Kidney (tissue), 14 donors: ENCODE results near the gene SOX15. TPM values are rescaled to one million over a fixed set of nuclear protein-coding genes. Genes with fewer than 3 reads are reported as not detected.

Experiments
- DNase-seq, 5 donors: peaks; one replicate each; pipeline ENCODE4 v3.0.0-alpha.2; 2013 to 2020
- FAIRE-seq: peaks from 2 replicates; lab custom pipeline; 2012; peaks lifted over from hg19 to GRCh38; lab: Jason Lieb, UNC
- H3K27ac ChIP-seq, 2 donors: one replicate each; pipeline ENCODE4 v1.7.0; 2013; ENCODE audit warnings: low read depth in 2 of 2, low read length in 2 of 2, inconsistent platforms in 1 of 2
- H3K27me3 ChIP-seq: one replicate; pipeline ENCODE4 v1.7.1; 2013; ENCODE audit warnings: low read length, inconsistent platforms; ENCODE audit not compliant: control insufficient read depth, insufficient read depth
- H3K36me3 ChIP-seq, 3 donors: one replicate each; pipeline versions ENCODE4 v1.7.0 to v1.7.1; 2013; ENCODE audit warnings: low read length in 3 of 3, control low read depth in 1 of 3, inconsistent platforms in 1 of 3; ENCODE audit not compliant: insufficient read depth in 3 of 3, control insufficient read depth in 2 of 3
- H3K4me1 ChIP-seq, 3 donors: one replicate each; pipeline versions ENCODE4 v1.7.0 to v1.7.1; 2013; ENCODE audit warnings: low read length in 3 of 3, inconsistent platforms in 1 of 3, low read depth in 1 of 3; ENCODE audit not compliant: control insufficient read depth in 2 of 3, insufficient read depth in 2 of 3
- H3K4me3 ChIP-seq, 3 donors: one replicate each; pipeline versions ENCODE4 v1.7.0 to v1.8.1; 2013; ENCODE audit warnings: low read length in 3 of 3, control low read depth in 1 of 3, inconsistent platforms in 1 of 3
- H3K9ac ChIP-seq, 3 donors: one replicate each; pipeline versions ENCODE4 v1.7.0 to v1.7.1; 2013; ENCODE audit warnings: low read length in 3 of 3, control low read depth in 1 of 3, inconsistent platforms in 1 of 3
- H3K9me3 ChIP-seq, 3 donors: one replicate each; pipeline versions ENCODE4 v1.7.0 to v1.7.1; 2013; ENCODE audit warnings: low read length in 3 of 3, control low read depth in 1 of 3, inconsistent platforms in 1 of 3; ENCODE audit not compliant: control insufficient read depth in 2 of 3, insufficient read depth in 1 of 3
- intact Hi-C: fragments of 100-400 bp; cut with DNase I; formaldehyde crosslinking; loops from one replicate; pipeline ENCODE4 v1.11.1; 2022
- polyA plus RNA-seq: library from polyadenylated mRNA; stranded (reverse); fragments of 350-450 nt; fragmentation: Illumina TruSeq; extraction: RNeasy Lipid Tissue Mini Kit (QIAGEN cat#74804); gene quantifications from one replicate; pipeline ENCODE4 v1.2.3, GENCODE V29; 2014; ENCODE audit warnings: low read depth, low replicate concordance; ENCODE audit not compliant: insufficient read depth
- total RNA-seq: library from RNA; stranded (reverse); fragmentation: NEBNext Ultra II Directional; extraction: Animal tissue kit (Norgen Biotek cat#: 25700); gene quantifications from one replicate; pipeline ENCODE4 v1.2.1, GENCODE V29; 2021
- TF ChIP-seq, protein P1 (sequence below): IDR thresholded peaks from 3 replicates; pipeline ENCODE4 v1.5.1; 2012; ENCODE audit warnings: mild to moderate bottlenecking, moderate library complexity, borderline replicate concordance; ENCODE audit not compliant: insufficient read depth; ENCODE audit errors: extremely low read depth
- donor health status: control.
- donor health status: control.
- donor health status: control.
- donor health status: control.
- donor health status: control.
- donor health status: DM: yes; HTN: yes; CAD: no.
- donor health status: Normal renal cell carcinoma (clear cell type).

Gene SOX15
- total and polyA plus RNA-seq, 2 donors from 2014 or later = 0.80 to 0.88 TPM

DNA sequence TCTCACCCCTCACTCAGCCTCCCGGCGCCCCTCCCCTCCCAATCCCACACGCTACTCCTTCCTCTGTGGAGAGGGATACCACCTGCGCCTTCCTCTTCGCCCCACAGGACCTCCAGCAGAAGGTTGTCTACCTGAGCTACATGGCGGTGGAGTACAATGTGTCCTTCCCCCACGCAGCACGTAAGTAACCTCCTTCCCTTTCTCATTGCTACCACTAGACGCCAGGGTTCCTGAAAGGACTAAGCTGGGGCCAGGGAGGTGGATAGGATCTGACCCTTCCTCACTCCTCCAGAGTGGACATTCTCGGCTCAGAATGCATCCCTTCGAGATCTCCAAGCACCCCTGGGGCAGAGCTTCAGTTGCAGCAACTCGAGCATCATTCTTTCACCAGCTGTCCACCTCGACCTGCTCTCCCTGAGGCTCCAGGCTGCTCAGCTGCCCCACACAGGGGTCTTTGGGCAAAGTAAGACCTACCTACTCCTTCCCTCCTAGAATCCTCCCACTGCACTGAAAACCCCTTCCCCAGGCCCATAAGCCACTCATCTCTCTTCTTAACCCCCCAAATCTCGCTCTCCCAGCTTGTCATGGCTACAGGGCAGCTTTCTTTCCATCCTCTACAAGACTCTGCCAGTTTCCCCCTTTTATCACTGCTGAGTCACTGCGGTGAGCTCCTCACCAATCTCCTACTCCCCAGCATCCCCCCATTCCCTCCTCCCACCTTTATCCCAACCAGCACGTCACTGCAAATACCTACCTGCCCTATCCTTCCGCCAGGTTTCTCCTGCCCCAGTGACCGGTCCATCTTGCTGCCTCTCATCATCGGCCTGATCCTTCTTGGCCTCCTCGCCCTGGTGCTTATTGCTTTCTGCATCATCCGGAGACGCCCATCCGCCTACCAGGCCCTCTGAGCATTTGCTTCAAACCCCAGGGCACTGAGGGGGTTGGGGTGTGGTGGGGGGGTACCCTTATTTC lies 9.0 kb downstream of the SOX15 start:
- H3K4me1 ChIP-seq = peaks cover 0 to 40% (median 39%) of the 10 kb centered on the region in 3 donors

DNA sequence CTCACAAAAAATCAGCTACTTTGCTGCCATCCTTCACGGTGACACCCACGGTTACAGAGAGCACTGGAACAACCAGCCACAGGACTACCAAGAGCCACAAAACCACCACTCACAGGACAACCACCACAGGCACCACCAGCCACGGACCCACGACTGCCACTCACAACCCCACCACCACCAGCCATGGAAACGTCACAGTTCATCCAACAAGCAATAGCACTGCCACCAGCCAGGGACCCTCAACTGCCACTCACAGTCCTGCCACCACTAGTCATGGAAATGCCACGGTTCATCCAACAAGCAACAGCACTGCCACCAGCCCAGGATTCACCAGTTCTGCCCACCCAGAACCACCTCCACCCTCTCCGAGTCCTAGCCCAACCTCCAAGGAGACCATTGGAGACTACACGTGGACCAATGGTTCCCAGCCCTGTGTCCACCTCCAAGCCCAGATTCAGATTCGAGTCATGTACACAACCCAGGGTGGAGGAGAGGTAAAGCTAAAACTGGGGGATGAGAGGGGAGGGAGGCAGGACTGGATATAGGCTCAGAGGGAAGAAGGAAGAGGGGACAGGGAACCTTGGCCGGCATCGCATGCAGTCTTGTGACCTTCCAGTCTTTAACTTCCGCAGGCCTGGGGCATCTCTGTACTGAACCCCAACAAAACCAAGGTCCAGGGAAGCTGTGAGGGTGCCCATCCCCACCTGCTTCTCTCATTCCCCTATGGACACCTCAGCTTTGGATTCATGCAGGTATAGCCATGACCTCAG lies 9.9 kb downstream of the SOX15 start:
- peak in 1 of 5 donors; percentile 70 for DNase-seq
- H3K36me3 ChIP-seq = peaks cover 22 to 41% (median 30%) of the 10 kb centered on the region in 3 donors
- peak overlapping the region in 1 of 3 donors; percentile 56 for H3K9ac ChIP-seq
- H3K4me1 ChIP-seq = peaks cover 2 to 45% (median 41%) of the 10 kb centered on the region in 3 donors
- H3K4me3 ChIP-seq = peak overlapping the region in 2 of 3 donors; percentile 22 to 56
- intact Hi-C loops = no loop called here
- peak overlapping the region; percentile 86 to 91 for H3K27ac ChIP-seq
- H3K9me3 ChIP-seq = no peaks in the 10 kb centered on the region
- no peak for FAIRE-seq
- H3K27me3 ChIP-seq = no peaks in the 10 kb centered on the region
- TF ChIP-seq, protein P1, sequence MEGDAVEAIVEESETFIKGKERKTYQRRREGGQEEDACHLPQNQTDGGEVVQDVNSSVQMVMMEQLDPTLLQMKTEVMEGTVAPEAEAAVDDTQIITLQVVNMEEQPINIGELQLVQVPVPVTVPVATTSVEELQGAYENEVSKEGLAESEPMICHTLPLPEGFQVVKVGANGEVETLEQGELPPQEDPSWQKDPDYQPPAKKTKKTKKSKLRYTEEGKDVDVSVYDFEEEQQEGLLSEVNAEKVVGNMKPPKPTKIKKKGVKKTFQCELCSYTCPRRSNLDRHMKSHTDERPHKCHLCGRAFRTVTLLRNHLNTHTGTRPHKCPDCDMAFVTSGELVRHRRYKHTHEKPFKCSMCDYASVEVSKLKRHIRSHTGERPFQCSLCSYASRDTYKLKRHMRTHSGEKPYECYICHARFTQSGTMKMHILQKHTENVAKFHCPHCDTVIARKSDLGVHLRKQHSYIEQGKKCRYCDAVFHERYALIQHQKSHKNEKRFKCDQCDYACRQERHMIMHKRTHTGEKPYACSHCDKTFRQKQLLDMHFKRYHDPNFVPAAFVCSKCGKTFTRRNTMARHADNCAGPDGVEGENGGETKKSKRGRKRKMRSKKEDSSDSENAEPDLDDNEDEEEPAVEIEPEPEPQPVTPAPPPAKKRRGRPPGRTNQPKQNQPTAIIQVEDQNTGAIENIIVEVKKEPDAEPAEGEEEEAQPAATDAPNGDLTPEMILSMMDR = no peak

More for the DNA sequence above, 9.0 kb downstream of the SOX15 start:
- Histone ChIP-seq H3K9ac (peak overlapping the region in 1 of 3 donors; percentile 56), H3K4me3 (peak overlapping the region in 1 of 3 donors; percentile 56), H3K27ac (peak overlapping the region in 1 of 2 donors; percentile 20), H3K9me3 (no peaks in the 10 kb centered on the region), H3K27me3 (no peaks in the 10 kb centered on the region), H3K36me3 (peaks cover 14 to 32% (median 22%) of the 10 kb centered on the region in 3 donors)
- no peak for FAIRE-seq
- intact Hi-C loops = no loop called here
- peak in 1 of 5 donors; percentile 63 for DNase-seq
- TF ChIP-seq, protein P1 = no peak

DNA sequence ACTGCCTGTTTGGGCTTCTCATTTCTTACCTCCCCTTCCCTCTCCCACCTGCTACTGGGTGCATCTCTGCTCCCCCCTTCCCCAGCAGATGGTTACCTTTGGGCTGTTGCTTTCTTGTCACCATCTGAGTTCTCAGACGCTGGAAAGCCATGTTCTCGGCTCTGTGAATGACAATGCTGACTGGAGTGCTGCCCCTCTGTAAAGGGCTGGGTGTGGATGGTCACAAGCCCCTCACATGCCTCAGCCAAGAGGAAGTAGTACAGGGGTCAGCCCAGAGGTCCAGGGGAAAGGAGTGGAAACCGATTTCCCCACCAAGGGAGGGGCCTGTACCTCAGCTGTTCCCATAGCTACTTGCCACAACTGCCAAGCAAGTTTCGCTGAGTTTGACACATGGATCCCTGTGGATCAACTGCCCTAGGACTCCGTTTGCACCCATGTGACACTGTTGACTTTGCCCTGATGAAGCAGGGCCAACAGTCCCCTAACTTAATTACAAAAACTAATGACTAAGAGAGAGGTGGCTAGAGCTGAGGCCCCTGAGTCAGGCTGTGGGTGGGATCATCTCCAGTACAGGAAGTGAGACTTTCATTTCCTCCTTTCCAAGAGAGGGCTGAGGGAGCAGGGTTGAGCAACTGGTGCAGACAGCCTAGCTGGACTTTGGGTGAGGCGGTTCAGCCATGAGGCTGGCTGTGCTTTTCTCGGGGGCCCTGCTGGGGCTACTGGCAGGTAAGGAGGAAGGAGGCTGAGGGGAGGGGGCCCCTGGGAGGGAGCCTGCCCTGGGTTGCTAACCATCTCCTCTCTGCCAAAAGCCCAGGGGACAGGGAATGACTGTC lies 10.7 kb downstream of the SOX15 start, which contains the start of gene CD68:
TSS of gene CD68 (plus strand) at position 638 of the 833 bp plus-strand sequence. CDS start at position 678, 40 bp downstream.
- Histone ChIP-seq H3K9me3 (no peaks in the 10 kb centered on the region), H3K9ac (peak within 1 kb of the TSS in 1 of 3 donors; percentile 56), H3K36me3 (peaks cover 30 to 49% (median 38%) of the 10 kb centered on the region in 3 donors), H3K4me1 (peaks cover 8 to 50% (median 44%) of the 10 kb centered on the region in 3 donors), H3K27me3 (no peaks in the 10 kb centered on the region), H3K4me3 (peak within 1 kb of the TSS in 2 of 3 donors; percentile 22 to 56), H3K27ac (peak within 1 kb of the TSS; percentile 86 to 91)
- DNase-seq = peak in 3 of 5 donors; percentile 44 to 92 (median 69)
- TF ChIP-seq, protein P1 = no peak
- peak; percentile 32 for FAIRE-seq
- intact Hi-C loops = no loop called here
